PC-3 (cell line): ENCODE data around the gene MS4A6E.

Source experiments
- CTCF ChIP-seq: fragments of 300-600 bp; sonication (generic); conservative IDR thresholded peaks from 2 replicates; pipeline ENCODE4 v1.5.1; 2017; ENCODE audit warnings: antibody characterized with exemption, low read depth, mild to moderate bottlenecking, low read length
- EZH2 ChIP-seq: fragments of 300-600 bp; sonication (generic); IDR thresholded peaks from one replicate; pipeline ENCODE4 v1.6.1; 2017; ENCODE audit warnings: antibody characterized with exemption, mild to moderate bottlenecking, low read length; ENCODE audit not compliant: unreplicated experiment
- EZH2phosphoT487 ChIP-seq: fragments of 300-600 bp; sonication (generic); IDR thresholded peaks from 2 replicates; pipeline ENCODE4 v1.6.1; 2018; ENCODE audit warnings: mild to moderate bottlenecking, antibody characterized with exemption, low read length, borderline replicate concordance

GRCh38 chr11:60301178-60301577 is 25.9 kb upstream of the MS4A6E start:
- no peak for TF ChIP-seq CTCF
- TF ChIP-seq EZH2 = no peak
- no peak for TF ChIP-seq EZH2phosphoT487
